ENCODE measurements around the gene KTN1.

The KTN1 gene

GRCh38 chr14:55610713-55611370 is 30.8 kb downstream of the KTN1 start:
- peak; percentile 22 for DNase-seq (ENCODE audit: low read depth, low spot score)

GRCh38 chr14:55611859-55612258 is 31.9 kb downstream of the KTN1 start:
- DNase-seq (ENCODE audit: low read depth, low spot score): no peak

GRCh38 chr14:55614304-55614703 is 34.3 kb downstream of the KTN1 start:
- no peak for DNase-seq (ENCODE audit: low read depth, low spot score)

GRCh38 chr14:55620277-55620676 is 40.3 kb downstream of the KTN1 start:
- DNase-seq (ENCODE audit: low read depth, low spot score): no peak

GRCh38 chr14:55620981-55621380 is 41.0 kb downstream of the KTN1 start:
- no peak for DNase-seq (ENCODE audit: low read depth, low spot score)

GRCh38 chr14:55621391-55621790 is 41.4 kb downstream of the KTN1 start:
- DNase-seq (ENCODE audit: low read depth, low spot score): no peak

- no peak for DNase-seq (ENCODE audit: low read depth, low spot score)
Measured at GRCh38 chr14:55624913-55625312, 44.9 kb downstream of the KTN1 start.

GRCh38 chr14:55625481-55625880 is 45.5 kb downstream of the KTN1 start:
- no peak for DNase-seq (ENCODE audit: low read depth, low spot score)

GRCh38 chr14:55626131-55626530 is 46.1 kb downstream of the KTN1 start:
- DNase-seq (ENCODE audit: low read depth, low spot score): no peak

GRCh38 chr14:55628426-55628825 is 48.4 kb downstream of the KTN1 start:
- no peak for DNase-seq (ENCODE audit: low read depth, low spot score)

- no peak for DNase-seq (ENCODE audit: low read depth, low spot score)
Measured at GRCh38 chr14:55638665-55639064, 58.7 kb downstream of the KTN1 start.

- DNase-seq (ENCODE audit: low read depth, low spot score): no peak
Measured at GRCh38 chr14:55641290-55641689, 61.3 kb downstream of the KTN1 start.

GRCh38 chr14:55641954-55642353 is 61.9 kb downstream of the KTN1 start:
- DNase-seq (ENCODE audit: low read depth, low spot score): no peak

GRCh38 chr14:55645145-55645544 is 65.1 kb downstream of the KTN1 start:
- DNase-seq (ENCODE audit: low read depth, low spot score): no peak

GRCh38 chr14:55645845-55646832 is 66.1 kb downstream of the KTN1 start:
- no peak for DNase-seq (ENCODE audit: low read depth, low spot score)

GRCh38 chr14:55650992-55651391 is 71.0 kb downstream of the KTN1 start:
- no peak for DNase-seq (ENCODE audit: low read depth, low spot score)

GRCh38 chr14:55654243-55654642 is 74.2 kb downstream of the KTN1 start:
- no peak for DNase-seq (ENCODE audit: low read depth, low spot score)

GRCh38 chr14:55661029-55661428 is 81.0 kb downstream of the KTN1 start:
- no peak for DNase-seq (ENCODE audit: low read depth, low spot score)

GRCh38 chr14:55662752-55663151 is 82.7 kb downstream of the KTN1 start:
- no peak for DNase-seq (ENCODE audit: low read depth, low spot score)

- no peak for DNase-seq (ENCODE audit: low read depth, low spot score)
Measured at GRCh38 chr14:55665067-55665675, 85.2 kb downstream of the KTN1 start.

GRCh38 chr14:55667801-55668200 is 87.8 kb downstream of the KTN1 start:
- no peak for DNase-seq (ENCODE audit: low read depth, low spot score)

GRCh38 chr14:55671641-55672040 is 91.6 kb downstream of the KTN1 start:
- DNase-seq (ENCODE audit: low read depth, low spot score): no peak

Data from ELF-1 (cell line).